Endothelial cell of hepatic sinusoid (primary cell): ENCODE measurements around the gene CRADD.

Source experiments
- in situ Hi-C: cut with HindIII; loops from 2 replicates; pipeline ENCODE4 v1.10.0; 2017; ENCODE audit warnings: low sequenced_read_pairs

Gene CRADD

GRCh38 chr12:93802698-93803423, 125.7 kb downstream of the CRADD start:
- in situ Hi-C loops = no loop called here

- in situ Hi-C loops = no loop called here
Measured at GRCh38 chr12:93803424-93803807, 126.2 kb downstream of the CRADD start.

- in situ Hi-C loops = no loop called here
Measured at GRCh38 chr12:93804392-93805179, 127.4 kb downstream of the CRADD start.

- in situ Hi-C loops = no loop called here
Measured at GRCh38 chr12:93805736-93806141, 128.6 kb downstream of the CRADD start.

- in situ Hi-C loops = no loop called here
Measured at GRCh38 chr12:93807354-93807753, 130.2 kb downstream of the CRADD start.

- in situ Hi-C loops = no loop called here
Measured at GRCh38 chr12:93808169-93808899, 131.2 kb downstream of the CRADD start.

GRCh38 chr12:93812626-93813025, 135.5 kb downstream of the CRADD start:
- in situ Hi-C loops = no loop called here

- in situ Hi-C loops = no loop called here
Measured at GRCh38 chr12:93813186-93813585, 136.0 kb downstream of the CRADD start.

- in situ Hi-C loops = no loop called here
Measured at GRCh38 chr12:93813972-93814821, 137.0 kb downstream of the CRADD start.

- in situ Hi-C loops = no loop called here
Measured at GRCh38 chr12:93818488-93819049, 141.4 kb downstream of the CRADD start.

- in situ Hi-C loops = no loop called here
Measured at GRCh38 chr12:93819050-93819491, 141.9 kb downstream of the CRADD start.

- in situ Hi-C loops = no loop called here
Measured at GRCh38 chr12:93823616-93824391, 146.6 kb downstream of the CRADD start.

- in situ Hi-C loops = loop anchor here (5.0 kb wide), 1 partner anchor 48 kb away; no protein-coding TSS in a partner anchor
Measured at GRCh38 chr12:93824514-93825500, 147.6 kb downstream of the CRADD start.

- in situ Hi-C loops = loop anchor here (5.0 kb wide), 1 partner anchor 48 kb away; no protein-coding TSS in a partner anchor
Measured at GRCh38 chr12:93825501-93825888, 148.3 kb downstream of the CRADD start.

GRCh38 chr12:93825931-93826555, 148.9 kb downstream of the CRADD start:
- in situ Hi-C loops = loop anchor here (5.0 kb wide), 1 partner anchor 49 kb away; no protein-coding TSS in a partner anchor

GRCh38 chr12:93827179-93827578, 150.0 kb downstream of the CRADD start:
- in situ Hi-C loops = loop anchor here (5.0 kb wide), 1 partner anchor 50 kb away; no protein-coding TSS in a partner anchor

- in situ Hi-C loops = loop anchor here (5.0 kb wide), 1 partner anchor 50 kb away; no protein-coding TSS in a partner anchor
Measured at GRCh38 chr12:93827669-93828068, 150.5 kb downstream of the CRADD start.
